Right lobe of liver (tissue), 6 donors: ENCODE data around the gene WNT16. TPM values are rescaled to one million over a fixed set of nuclear protein-coding genes. Genes with fewer than 3 reads are reported as not detected.

Experiments
- ATAC-seq, 4 donors: fragments of 200-7000 bp; cut with Tn5 transposase; one replicate each; pipeline ENCODE4 v1.9.1; 2020; ENCODE audit warnings: mild to moderate bottlenecking in 4 of 4, moderate library complexity in 4 of 4
- DNase-seq, 3 donors: peaks; one replicate each; pipeline ENCODE4 v3.0.0-alpha.2; 2020
- H3K27ac ChIP-seq, 3 donors: fragments of 200-600 bp; one replicate each; pipeline ENCODE4 v1.8.0; 2022
- H3K27me3 ChIP-seq, 2 donors: fragments of 200-600 bp; one replicate each; pipeline ENCODE4 v1.8.0; 2022
- H3K36me3 ChIP-seq, 4 donors: fragments of 200-600 bp; sonication (generic) in 1 of 4; one replicate each; pipeline versions ENCODE4 v1.5.1 to v1.8.0; 2017 to 2022; ENCODE audit warnings: control low read depth in 1 of 4
- H3K4me1 ChIP-seq, 4 donors: fragments of 200-600 bp; sonication (generic) in 1 of 4; one replicate each; pipeline versions ENCODE4 v1.5.1 to v1.8.0; 2017 to 2022; ENCODE audit warnings: control low read depth in 1 of 4
- H3K4me3 ChIP-seq, 3 donors: fragments of 200-600 bp; one replicate each; pipeline ENCODE4 v1.8.0; 2022
- H3K9me3 ChIP-seq, 4 donors: fragments of 200-600 bp; sonication (generic) in 1 of 4; one replicate each; pipeline versions ENCODE4 v1.5.1 to v1.8.0; 2017 to 2022; ENCODE audit warnings: control low read depth in 1 of 4
- CTCF ChIP-seq, 4 donors: fragments of 200-600 bp in 3 of 4; fragments of 450-650 bp in 1 of 4; IDR thresholded peaks; one replicate each; pipeline versions ENCODE4 v1.5.1 to v1.8.0; 2016 to 2022; ENCODE audit warnings: antibody characterized with exemption in 4 of 4, mild to moderate bottlenecking in 2 of 4
- POLR2A ChIP-seq: fragments of 450-650 bp; IDR thresholded peaks from one replicate; pipeline ENCODE4 v1.6.1; 2017; ENCODE audit warnings: antibody characterized with exemption, mild to moderate bottlenecking
- WGBS: methylation state at CpG from one replicate; pipeline ENCODE4 v1.1.6; 2018; ENCODE audit warnings: low coverage, low lambda C conversion rate; ENCODE audit not compliant: insufficient coverage; ENCODE audit errors: missing lambda C conversion rate; 5-methylcytosine and 5-hydroxymethylcytosine counted together
- intact Hi-C, 2 donors: fragments of 100-400 bp; cut with DNase I; formaldehyde crosslinking; loops; one replicate each; pipeline versions ENCODE4 v1.11.2 to v1.14.1; 2022
- total RNA-seq, 6 experiments: library from RNA; depleted of rRNA in 2 of 6; stranded (reverse); fragments of >200 nt in 2 of 6; fragmentation: NEBNext Ultra II Directional in 3 of 6; extraction: Animal tissue kit (Norgen Biotek cat#: 25700) in 3 of 6; gene quantifications; one replicate each; pipeline versions ENCODE4 v1.1.0 to v1.2.4, GENCODE V29; 2016 to 2023
- donor health status: DM: no; HTN: yes; CAD: no.
- donor health status: DM: no; HTN: no; CAD: no.
- donor health status: DM: no; HTN: no; CAD: no.
- donor health status: DM: no; HTN: yes; CAD: no.
- donor health status: DM: no; HTN: yes; CAD: no.

The WNT16 gene
- total RNA-seq, 6 experiments from 2014 or later = not detected

- Histone ChIP-seq H3K27ac (no peak overlapping the region), H3K36me3 (peaks cover 0 to 2% (median 0%) of the 10 kb centered on the region in 4 donors), H3K4me1 (peaks cover 0 to 4% (median 0%) of the 10 kb centered on the region in 4 donors), H3K27me3 (no peaks in the 10 kb centered on the region), H3K9me3 (no peaks in the 10 kb centered on the region), H3K4me3 (no peak overlapping the region)
- no peak for DNase-seq
- WGBS = 93% methylated on average over 1 of the region's 1 CpG
- no peak for ATAC-seq
- intact Hi-C loops = no loop called here
- TF ChIP-seq POLR2A (no peak), CTCF (IDR thresholded peaks at IDR 0.05) (no peak)
These were observed 42.6 kb downstream of the WNT16 start for GRCh38 chr7:121371367-121371766.

- Histone ChIP-seq H3K4me3 (no peak overlapping the region), H3K36me3 (peaks cover 0 to 7% (median 0%) of the 10 kb centered on the region in 4 donors), H3K27ac (no peak overlapping the region), H3K27me3 (no peaks in the 10 kb centered on the region), H3K4me1 (peaks cover 0 to 4% (median 0%) of the 10 kb centered on the region in 4 donors), H3K9me3 (no peaks in the 10 kb centered on the region)
- TF ChIP-seq CTCF (IDR thresholded peaks at IDR 0.05) (no peak), POLR2A (no peak)
- intact Hi-C loops = no loop called here
- ATAC-seq (no peak), DNase-seq (no peak)
- WGBS = 69% methylated on average over 2 of the region's 2 CpGs
These were observed 43.1 kb downstream of the WNT16 start for GRCh38 chr7:121371883-121372282.

- H3K9me3 ChIP-seq = no peaks in the 10 kb centered on the region
- peaks cover 0 to 11% (median under 1%) of the 10 kb centered on the region in 4 donors for H3K36me3 ChIP-seq
- ATAC-seq (peak in 1 of 4 donors; percentile 17), DNase-seq (no peak)
- peaks cover 0 to 4% (median 0%) of the 10 kb centered on the region in 4 donors for H3K4me1 ChIP-seq
- H3K27ac ChIP-seq = no peak overlapping the region
- WGBS = 68% methylated on average over 2 of the region's 2 CpGs
- TF ChIP-seq POLR2A (no peak), CTCF (IDR thresholded peaks at IDR 0.05) (no peak)
- H3K27me3 ChIP-seq = no peaks in the 10 kb centered on the region
- H3K4me3 ChIP-seq = no peak overlapping the region
- intact Hi-C loops = no loop called here
These were observed 43.7 kb downstream of the WNT16 start for GRCh38 chr7:121372376-121373010.

DNA sequence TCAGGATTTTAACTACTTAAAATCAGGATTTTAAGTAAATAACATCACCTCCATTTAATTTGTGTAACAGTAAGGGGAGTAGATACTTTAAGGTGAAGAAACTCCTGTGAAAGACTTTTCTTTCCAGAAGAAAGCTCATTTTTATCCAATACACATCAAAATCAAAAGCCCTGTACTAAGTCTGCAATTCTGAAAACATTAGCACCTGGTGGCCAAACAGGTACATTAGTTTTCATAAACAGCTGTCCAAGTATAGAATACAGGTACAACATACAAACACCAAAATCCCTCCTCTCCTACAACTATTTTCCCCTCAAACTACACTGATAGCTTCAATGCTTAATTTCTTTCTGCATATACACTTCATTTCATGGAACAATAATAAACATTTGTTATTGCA, 44.4 kb downstream of the WNT16 start:
- no peak overlapping the region for H3K4me3 ChIP-seq
- no peaks in the 10 kb centered on the region for H3K27me3 ChIP-seq
- ATAC-seq (no peak), DNase-seq (no peak)
- H3K4me1 ChIP-seq = peaks cover 0 to 4% (median 0%) of the 10 kb centered on the region in 4 donors
- no peaks in the 10 kb centered on the region for H3K9me3 ChIP-seq
- H3K27ac ChIP-seq = no peak overlapping the region
- peaks cover 0 to 18% (median 6%) of the 10 kb centered on the region in 4 donors for H3K36me3 ChIP-seq
- intact Hi-C loops = no loop called here
- TF ChIP-seq POLR2A = no peak
- no peak for TF ChIP-seq CTCF (IDR thresholded peaks at IDR 0.05)
